Lower leg skin (tissue), 3 donors: ENCODE data around the gene HDAC9.

Experiments
- POLR2A ChIP-seq, 2 donors: fragments of 450-650 bp; IDR thresholded peaks; one replicate each; pipeline ENCODE4 v1.6.1; 2016 to 2017; ENCODE audit warnings: antibody characterized with exemption in 2 of 2, mild to moderate bottlenecking in 1 of 2, moderate library complexity in 1 of 2
- TF ChIP-seq, protein P1 (sequence below), 3 donors: fragments of 450-650 bp; IDR thresholded peaks; one replicate each; pipeline ENCODE4 v1.5.1; 2016; ENCODE audit warnings: antibody characterized with exemption in 3 of 3, mild to moderate bottlenecking in 3 of 3, moderate library complexity in 2 of 3

DNA sequence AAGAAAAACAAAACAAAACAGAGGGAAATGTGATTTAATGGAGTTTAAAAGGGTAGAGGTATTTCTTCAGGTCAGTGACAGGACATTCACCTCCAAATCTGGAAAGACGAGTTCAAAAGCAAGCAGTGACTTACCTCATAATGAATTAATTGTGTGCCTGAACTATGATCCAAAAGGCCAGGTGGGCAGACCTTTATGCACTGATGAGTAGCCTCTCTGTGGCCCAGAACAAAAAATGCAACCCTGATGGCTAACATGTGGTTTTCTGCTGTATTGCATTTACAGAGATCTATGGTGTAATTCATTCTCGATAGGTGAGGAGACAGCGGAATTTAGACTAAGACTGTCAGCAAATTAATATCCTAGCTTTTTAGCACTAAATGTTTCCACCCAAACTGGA, 142.0 kb downstream of the HDAC9 start:
- TF ChIP-seq, protein P1, sequence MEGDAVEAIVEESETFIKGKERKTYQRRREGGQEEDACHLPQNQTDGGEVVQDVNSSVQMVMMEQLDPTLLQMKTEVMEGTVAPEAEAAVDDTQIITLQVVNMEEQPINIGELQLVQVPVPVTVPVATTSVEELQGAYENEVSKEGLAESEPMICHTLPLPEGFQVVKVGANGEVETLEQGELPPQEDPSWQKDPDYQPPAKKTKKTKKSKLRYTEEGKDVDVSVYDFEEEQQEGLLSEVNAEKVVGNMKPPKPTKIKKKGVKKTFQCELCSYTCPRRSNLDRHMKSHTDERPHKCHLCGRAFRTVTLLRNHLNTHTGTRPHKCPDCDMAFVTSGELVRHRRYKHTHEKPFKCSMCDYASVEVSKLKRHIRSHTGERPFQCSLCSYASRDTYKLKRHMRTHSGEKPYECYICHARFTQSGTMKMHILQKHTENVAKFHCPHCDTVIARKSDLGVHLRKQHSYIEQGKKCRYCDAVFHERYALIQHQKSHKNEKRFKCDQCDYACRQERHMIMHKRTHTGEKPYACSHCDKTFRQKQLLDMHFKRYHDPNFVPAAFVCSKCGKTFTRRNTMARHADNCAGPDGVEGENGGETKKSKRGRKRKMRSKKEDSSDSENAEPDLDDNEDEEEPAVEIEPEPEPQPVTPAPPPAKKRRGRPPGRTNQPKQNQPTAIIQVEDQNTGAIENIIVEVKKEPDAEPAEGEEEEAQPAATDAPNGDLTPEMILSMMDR (IDR thresholded peaks at IDR 0.05) = no peak
- no peak for TF ChIP-seq POLR2A (IDR thresholded peaks at IDR 0.05)
